GM15510 (cell line): Measurements from ENCODE around the gene ABHD2.

ENCODE experiments used
- POLR2A ChIP-seq: IDR thresholded peaks from 3 replicates; pipeline ENCODE4 v1.6.1; 2011; ENCODE audit warnings: borderline replicate concordance; ENCODE audit not compliant: insufficient read length; ENCODE audit errors: extremely low read depth

The ABHD2 gene

GRCh38 chr15:89090791-89091626 lies 2.8 kb downstream of the ABHD2 start:
- no peak for TF ChIP-seq POLR2A

- TF ChIP-seq POLR2A, result no peak
Observed at GRCh38 chr15:89091627-89092220, 3.5 kb downstream of the ABHD2 start.

GRCh38 chr15:89093509-89093908 lies 5.3 kb downstream of the ABHD2 start:
- TF ChIP-seq POLR2A, result no peak

- TF ChIP-seq POLR2A, result no peak
Observed at GRCh38 chr15:89095073-89095472, 6.8 kb downstream of the ABHD2 start.

- TF ChIP-seq POLR2A, result no peak
Observed at GRCh38 chr15:89095556-89095955, 7.3 kb downstream of the ABHD2 start.

GRCh38 chr15:89096664-89097063 lies 8.4 kb downstream of the ABHD2 start:
- no peak for TF ChIP-seq POLR2A

- TF ChIP-seq POLR2A, result no peak
Observed at GRCh38 chr15:89097313-89097712, 9.1 kb downstream of the ABHD2 start.

- TF ChIP-seq POLR2A, result no peak
Observed at GRCh38 chr15:89098281-89098680, 10.0 kb downstream of the ABHD2 start.

GRCh38 chr15:89099968-89100367 lies 11.7 kb downstream of the ABHD2 start:
- no peak for TF ChIP-seq POLR2A

- no peak for TF ChIP-seq POLR2A
Observed at GRCh38 chr15:89101302-89102193, 13.3 kb downstream of the ABHD2 start.

- no peak for TF ChIP-seq POLR2A
Observed at GRCh38 chr15:89103481-89104171, 15.4 kb downstream of the ABHD2 start.

GRCh38 chr15:89104172-89104564 lies 15.9 kb downstream of the ABHD2 start:
- TF ChIP-seq POLR2A, result no peak

- TF ChIP-seq POLR2A, result no peak
Observed at GRCh38 chr15:89105147-89105546, 16.9 kb downstream of the ABHD2 start.

- no peak for TF ChIP-seq POLR2A
Observed at GRCh38 chr15:89106200-89106599, 17.9 kb downstream of the ABHD2 start.

- TF ChIP-seq POLR2A, result no peak
Observed at GRCh38 chr15:89107984-89108383, 19.7 kb downstream of the ABHD2 start.

- no peak for TF ChIP-seq POLR2A
Observed at GRCh38 chr15:89108835-89109234, 20.6 kb downstream of the ABHD2 start.

GRCh38 chr15:89109238-89109637 lies 21.0 kb downstream of the ABHD2 start:
- TF ChIP-seq POLR2A, result no peak
